ENCODE measurements around the gene DCT.

DCT gene

DNA sequence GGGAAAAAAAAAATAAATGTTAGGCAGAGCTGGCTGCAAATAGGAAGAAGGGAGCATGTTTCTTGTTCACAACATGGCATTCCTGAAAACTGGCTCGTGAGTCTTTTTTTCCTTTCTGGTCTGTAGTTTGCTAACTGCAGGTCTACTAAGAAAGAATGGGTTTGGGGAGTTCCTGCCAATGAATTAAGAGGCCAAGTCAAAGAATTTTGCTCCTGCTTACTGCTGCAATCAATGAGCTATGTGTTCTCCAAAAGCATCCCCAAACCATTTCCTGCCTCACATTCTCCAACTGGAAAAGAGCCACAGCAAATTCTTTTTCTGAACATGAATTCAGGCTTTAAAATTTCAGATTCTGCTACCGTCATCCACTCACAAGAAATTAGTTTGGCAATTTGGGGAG, 88.6 kb downstream of the DCT start:
- TF ChIP-seq GATA2 (IDR thresholded peaks at IDR 0.05; ENCODE audit: low read depth, low read length) (no peak), GATA3 (IDR thresholded peaks at IDR 0.05; ENCODE audit: low read depth, low read length) (no peak)

DNA sequence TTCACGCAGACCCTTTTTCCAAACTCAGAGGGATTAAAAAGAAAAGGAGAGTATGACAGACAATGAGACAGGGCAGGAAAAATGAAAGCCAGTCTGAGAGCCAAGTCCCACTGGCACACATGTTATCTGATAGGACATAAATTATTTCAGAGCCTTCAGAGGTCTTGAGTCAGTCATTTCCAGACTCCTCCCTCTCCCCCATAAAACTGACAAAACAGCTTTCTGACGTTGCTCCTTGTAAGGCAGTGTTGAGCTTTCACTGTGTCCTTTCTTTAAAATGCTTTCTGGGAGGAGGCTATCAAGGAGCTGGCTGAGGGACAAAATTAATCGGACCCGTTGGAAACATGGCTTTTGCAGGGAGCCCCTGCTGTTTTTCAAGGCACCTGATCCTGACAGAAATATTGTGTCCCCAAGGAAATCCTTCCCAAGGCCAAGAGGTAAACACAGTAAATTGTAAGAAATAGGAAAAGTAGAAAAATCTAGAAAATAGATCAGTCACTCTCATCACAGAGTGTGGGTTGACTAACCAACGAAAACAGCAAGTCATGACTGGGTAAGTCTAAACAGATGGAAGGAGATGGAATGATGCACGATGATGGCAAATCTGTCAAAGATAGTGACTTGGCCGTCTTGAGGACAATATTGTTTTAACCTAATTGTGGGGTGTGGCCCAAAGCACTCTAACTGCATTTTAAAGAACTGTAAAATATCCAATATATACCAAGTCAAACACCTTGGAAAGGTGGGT, 89.7 kb downstream of the DCT start:
- TF ChIP-seq GATA3 (IDR thresholded peaks at IDR 0.05; ENCODE audit: low read depth, low read length) (no peak), GATA2 (IDR thresholded peaks at IDR 0.05; ENCODE audit: low read depth, low read length) (no peak)

DNA sequence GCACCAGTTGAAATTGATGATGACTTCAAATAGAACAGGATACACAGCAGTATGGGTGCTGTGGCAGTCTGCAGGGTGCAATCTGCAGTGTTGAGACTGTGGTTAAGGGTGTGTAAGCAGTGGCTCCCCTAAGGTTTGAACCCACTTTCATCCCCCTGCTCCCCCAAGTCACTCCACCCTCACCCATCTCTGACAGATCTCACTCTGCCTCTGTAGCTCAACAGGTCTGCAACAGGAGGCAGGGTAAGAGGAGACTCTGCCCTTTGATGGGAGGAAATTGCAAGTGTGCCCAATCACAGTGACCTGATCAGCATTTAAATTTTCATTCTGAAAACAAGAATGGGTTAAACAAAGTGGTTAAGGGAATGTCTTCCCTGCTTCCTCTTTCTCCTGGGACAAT, 92.4 kb downstream of the DCT start:
- TF ChIP-seq GATA2 (IDR thresholded peaks at IDR 0.05; ENCODE audit: low read depth, low read length) (no peak), GATA3 (IDR thresholded peaks at IDR 0.05; ENCODE audit: low read depth, low read length) (no peak)
